Uterus (tissue), 2 donors: ENCODE measurements around the gene MYCN.

Source experiments
- CTCF ChIP-seq, 4 experiments: fragments of 200-600 bp in 2 of 4; fragments of 450-650 bp in 2 of 4; sonication (generic) in 2 of 4; IDR thresholded peaks; one replicate each; pipeline ENCODE4 v1.5.1; 2016 to 2019; ENCODE audit warnings: antibody characterized with exemption in 4 of 4, mild to moderate bottlenecking in 2 of 4, moderate library complexity in 1 of 4
- POLR2A ChIP-seq, 2 donors: fragments of 450-650 bp; IDR thresholded peaks; one replicate each; pipeline ENCODE4 v1.6.1; 2016; ENCODE audit warnings: antibody characterized with exemption in 2 of 2, mild to moderate bottlenecking in 1 of 2, moderate library complexity in 1 of 2

- no peak for TF ChIP-seq CTCF (IDR thresholded peaks at IDR 0.05)
- no peak for TF ChIP-seq POLR2A (IDR thresholded peaks at IDR 0.05)
These were observed 16.8 kb upstream of the MYCN start for GRCh38 chr2:15923597-15923996.
